ENCODE measurements around the gene HPCAL1.
"Not testable (repeated sequence)": the region's sequence is repeated elsewhere in the genome, so short reads cannot be mapped to it uniquely, and the experiment has no call there.

Gene HPCAL1

GRCh38 chr2:10285556-10286198 is 17.0 kb upstream of the HPCAL1 start:
- no peak for DNase-seq

- DNase-seq = no peak
Observed at GRCh38 chr2:10286216-10287037, 16.3 kb upstream of the HPCAL1 start.

- DNase-seq = no peak
Observed at GRCh38 chr2:10287761-10288160, 14.9 kb upstream of the HPCAL1 start.

- no peak for DNase-seq
Observed at GRCh38 chr2:10288606-10289005, 14.1 kb upstream of the HPCAL1 start.

GRCh38 chr2:10289352-10289751 is 13.4 kb upstream of the HPCAL1 start:
- no peak for DNase-seq

GRCh38 chr2:10289891-10290290 is 12.8 kb upstream of the HPCAL1 start:
- no peak for DNase-seq

- DNase-seq = not testable (repeated sequence)
Observed at GRCh38 chr2:10291376-10291775, 11.3 kb upstream of the HPCAL1 start.

GRCh38 chr2:10292033-10292432 is 10.7 kb upstream of the HPCAL1 start:
- DNase-seq = no peak

GRCh38 chr2:10293603-10294002 is 9.1 kb upstream of the HPCAL1 start:
- DNase-seq = no peak

GRCh38 chr2:10294077-10294476 is 8.6 kb upstream of the HPCAL1 start:
- no peak for DNase-seq

GRCh38 chr2:10295649-10296048 is 7.1 kb upstream of the HPCAL1 start:
- not testable (repeated sequence) for DNase-seq

GRCh38 chr2:10296142-10296541 is 6.6 kb upstream of the HPCAL1 start:
- no peak for DNase-seq

- no peak for DNase-seq
Observed at GRCh38 chr2:10297191-10297830, 5.4 kb upstream of the HPCAL1 start.

- no peak for DNase-seq
Observed at GRCh38 chr2:10297959-10298531, 4.7 kb upstream of the HPCAL1 start.

- not testable (repeated sequence) for DNase-seq
Observed at GRCh38 chr2:10298777-10299176, 3.9 kb upstream of the HPCAL1 start.

GRCh38 chr2:10300328-10300920 is 2.3 kb upstream of the HPCAL1 start:
- no peak for DNase-seq

GRCh38 chr2:10300997-10301940 is 1.4 kb upstream of the HPCAL1 start:
- DNase-seq = no peak

GRCh38 chr2:10301941-10302478 is 694 bp upstream of the HPCAL1 start:
- no peak for DNase-seq

- peak; percentile 28 for DNase-seq
Observed at GRCh38 chr2:10303181-10303693, 533 bp downstream of the HPCAL1 start.

GRCh38 chr2:10303694-10304378 is 1.1 kb downstream of the HPCAL1 start:
- no peak for DNase-seq

Data from NCI-H1694 treated with DMSO at 0.1 percent for 48 hours (cell line).